ENCODE measurements around the gene PTF1A. TPM values are rescaled to one million over a fixed set of nuclear protein-coding genes. Genes with fewer than 3 reads are reported as not detected.

Gene PTF1A
- not detected in 2 replicates for total RNA-seq

DNA sequence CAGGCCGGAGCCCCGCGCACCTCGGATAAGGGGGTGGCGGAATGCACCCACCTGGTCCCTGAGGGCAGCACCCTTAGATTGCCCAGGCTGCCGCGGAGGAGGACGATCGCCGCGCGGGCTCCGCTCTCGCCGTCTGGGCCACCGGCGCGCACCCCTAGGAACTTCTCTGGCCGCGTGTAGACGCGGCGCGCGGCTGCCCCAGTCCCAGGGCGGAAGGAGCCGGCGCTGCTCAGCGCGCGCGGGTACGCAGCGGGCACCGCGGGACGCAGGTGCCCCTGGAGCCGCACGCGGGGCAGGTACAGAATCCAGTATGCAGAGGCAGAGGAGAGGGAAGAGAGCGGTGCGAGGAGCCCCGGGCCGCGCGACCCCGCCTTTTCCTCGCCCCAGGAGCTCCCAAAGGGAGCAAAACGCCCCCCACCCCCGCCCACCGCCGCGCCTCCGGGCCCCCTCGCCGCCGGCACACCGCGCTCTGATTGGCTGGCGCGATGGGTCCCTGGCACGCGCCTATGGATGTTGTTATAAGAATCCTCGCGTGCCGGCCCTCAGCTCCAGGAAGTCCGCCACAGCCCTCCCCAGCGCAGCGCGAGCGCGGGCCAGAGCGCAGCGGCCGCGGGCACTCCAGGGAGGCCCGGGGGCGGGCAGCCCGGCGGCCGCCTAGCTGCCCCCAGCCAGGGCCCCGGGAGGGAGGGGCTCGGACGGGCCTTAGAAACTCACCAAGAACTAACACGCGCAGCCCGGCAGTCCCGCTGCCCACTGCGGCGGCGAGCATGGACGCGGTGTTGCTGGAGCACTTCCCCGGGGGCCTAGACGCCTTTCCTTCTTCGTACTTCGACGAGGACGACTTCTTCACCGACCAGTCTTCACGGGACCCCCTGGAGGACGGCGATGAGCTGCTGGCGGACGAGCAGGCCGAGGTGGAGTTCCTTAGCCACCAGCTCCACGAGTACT is at the start of gene PTF1A:
TSS of gene PTF1A (plus strand) at position 549 of the 948 bp plus-strand sequence. CDS start at position 768, 219 bp downstream.

Other genes starting within 250 kb of the PTF1A start
- gene MSRB2, start 96.7 kb upstream of the PTF1A start, total RNA-seq, result 13.3 and 20.5 TPM in 2 replicates
- not detected in 2 replicates for gene C10orf67, start 152.5 kb downstream of the PTF1A start, total RNA-seq
- gene OTUD1, start 246.8 kb downstream of the PTF1A start, total RNA-seq, result 5.7 and 6.9 TPM in 2 replicates